ENCODE data around the gene LRFN5. TPM values are rescaled to one million over a fixed set of nuclear protein-coding genes. Genes with fewer than 3 reads are reported as not detected.
"Not testable (repeated sequence)": the region's sequence is repeated elsewhere in the genome, so short reads cannot be mapped to it uniquely, and the experiment has no call there.

Gene LRFN5
- total and polyA plus RNA-seq, 2 of the 13 experiments (the other 11 are each of a cell fraction or from before 2014, with no cell fraction given) = not detected

DNA sequence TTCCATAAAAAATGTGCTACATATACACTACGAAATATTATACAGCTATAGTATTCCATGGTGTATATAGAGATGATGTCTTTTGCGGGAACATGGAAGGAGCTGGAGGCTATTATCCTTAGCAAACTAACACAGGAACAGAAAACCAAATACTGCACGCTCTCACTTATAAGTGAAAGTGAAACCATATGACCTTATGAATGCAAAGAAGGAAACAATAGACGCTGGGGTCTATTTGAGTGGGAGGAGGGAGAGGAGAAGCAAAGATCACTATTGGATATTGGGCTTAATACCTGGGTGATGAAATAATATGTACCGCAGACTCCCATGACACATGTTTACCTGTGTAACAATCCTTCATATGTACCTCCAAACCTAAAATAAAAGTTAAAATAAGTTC, 142.8 kb downstream of the LRFN5 start:
- 17% methylated on average over 5 of the region's 5 CpGs for WGBS (ENCODE audit: low lambda C conversion rate)
- in situ Hi-C loops (cut with HindIII; ENCODE audit: extremely low pct_ligation_motif_present, low pct_unique_long_range_greater_than_20kb) = no loop called here
- Histone ChIP-seq H3K9me3 (ENCODE audit: low read length) (peaks cover 45% of the 10 kb centered on the region), H3K4me3 (replicated peaks in 1 of 3; ENCODE audit: insufficient read depth in 1 of 3, low read depth in 2 of 3, low read length in 3 of 3) (peak overlapping the region in 2 of 3 experiments; percentile 1 to 26; a peak in 3 of 6 replicates), H3K79me2 (ENCODE audit: insufficient read depth, low read length) (no peaks in the 10 kb centered on the region), H4K20me1 (ENCODE audit: insufficient read depth, low read length) (no peaks in the 10 kb centered on the region), H3K4me1 (ENCODE audit: insufficient read depth, low read length) (no peaks in the 10 kb centered on the region), H2AFZ (ENCODE audit: low read length) (peak overlapping the region; percentile 29), H3K36me3 (replicated peaks in 1 of 2; ENCODE audit: control insufficient read depth in 1 of 2, insufficient read depth in 2 of 2, low read length in 2 of 2) (no peaks in the 10 kb centered on the region), H3K4me2 (ENCODE audit: low read depth, low read length) (peak overlapping the region; percentile 41), H3K27ac (ENCODE audit: extremely low read length, insufficient read depth, low read length) (no peak overlapping the region), H3K9ac (ENCODE audit: insufficient read depth, low read depth, low read length) (no peak overlapping the region), H3K27me3 (ENCODE audit: control insufficient read depth in 1 of 2, insufficient read depth in 2 of 2, low read length in 2 of 2) (no peaks in the 10 kb centered on the region)
- ATAC-seq (peak; percentile 84), FAIRE-seq (no peak), DNase-seq (ENCODE audit: low spot score) (peak; percentile 23)
- TF ChIP-seq, protein P1, sequence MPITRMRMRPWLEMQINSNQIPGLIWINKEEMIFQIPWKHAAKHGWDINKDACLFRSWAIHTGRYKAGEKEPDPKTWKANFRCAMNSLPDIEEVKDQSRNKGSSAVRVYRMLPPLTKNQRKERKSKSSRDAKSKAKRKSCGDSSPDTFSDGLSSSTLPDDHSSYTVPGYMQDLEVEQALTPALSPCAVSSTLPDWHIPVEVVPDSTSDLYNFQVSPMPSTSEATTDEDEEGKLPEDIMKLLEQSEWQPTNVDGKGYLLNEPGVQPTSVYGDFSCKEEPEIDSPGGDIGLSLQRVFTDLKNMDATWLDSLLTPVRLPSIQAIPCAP (CRISPR knock-in tag; IDR thresholded peaks at IDR 0.05; ENCODE audit: low read depth) = peak; percentile 89; the same call in 1 of the 2 replicates
- TF ChIP-seq LCORL (IDR thresholded peaks at IDR 0.05) = no peak
- 0 out of 2 replicates have a peak, but pooled peaks have one; percentile 41 for TF ChIP-seq LCORL (CRISPR knock-in tag; IDR thresholded peaks at IDR 0.05)
- TF ChIP-seq ZNF558 (CRISPR knock-in tag; IDR thresholded peaks at IDR 0.05; ENCODE audit: borderline replicate concordance) = no peak
- TF ChIP-seq KAT8 (CRISPR knock-in tag; IDR thresholded peaks at IDR 0.05) = 0 out of 2 replicates have a peak, but pooled peaks have one; percentile 18
- TF ChIP-seq SSRP1 (CRISPR knock-in tag; IDR thresholded peaks at IDR 0.05) = no peak
- ChIA-PET POLR2A (no interaction called here), CTCF (ENCODE audit: low intra/inter-chr PET ratio, low total read pairs) (no interaction called here)
- intact Hi-C loops (cut with micrococcal nuclease; ENCODE audit: unreplicated experiment) = no loop called here
- no TSS peak for BruUV-seq (replicated peaks)

DNA sequence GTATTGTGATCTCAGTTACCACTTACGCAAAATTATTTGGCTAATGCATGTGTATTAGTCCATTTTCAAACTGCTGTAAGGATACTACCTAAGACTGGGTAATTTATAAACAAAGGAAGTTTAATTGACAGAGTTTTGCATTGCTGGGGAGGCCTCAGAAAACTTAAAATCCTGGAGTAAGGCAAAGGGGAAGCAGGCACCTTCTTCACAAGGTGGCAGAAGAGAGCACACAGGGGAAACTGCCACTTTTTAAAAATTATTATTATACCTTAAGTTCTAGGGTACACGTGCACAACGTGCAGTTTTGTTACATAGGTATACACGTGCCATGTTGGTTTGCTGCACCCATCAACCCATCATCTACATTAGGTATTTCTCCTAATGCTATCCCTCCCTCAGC, 143.9 kb downstream of the LRFN5 start:
- H3K4me3 ChIP-seq (replicated peaks in 1 of 3; ENCODE audit: insufficient read depth in 1 of 3, low read depth in 2 of 3, low read length in 3 of 3); CTCF ChIA-PET (ENCODE audit: low intra/inter-chr PET ratio, low total read pairs); FAIRE-seq; H3K27ac ChIP-seq (ENCODE audit: extremely low read length, insufficient read depth, low read length); ATAC-seq; in situ Hi-C loops (cut with HindIII; ENCODE audit: extremely low pct_ligation_motif_present, low pct_unique_long_range_greater_than_20kb); H2AFZ ChIP-seq (ENCODE audit: low read length); H3K9ac ChIP-seq (ENCODE audit: insufficient read depth, low read depth, low read length); H3K4me1 ChIP-seq (ENCODE audit: insufficient read depth, low read length); POLR2A ChIA-PET; BruUV-seq (replicated peaks); H4K20me1 ChIP-seq (ENCODE audit: insufficient read depth, low read length); intact Hi-C loops (cut with micrococcal nuclease; ENCODE audit: unreplicated experiment); H3K27me3 ChIP-seq (ENCODE audit: control insufficient read depth in 1 of 2, insufficient read depth in 2 of 2, low read length in 2 of 2); DNase-seq (ENCODE audit: low spot score); H3K36me3 ChIP-seq (replicated peaks in 1 of 2; ENCODE audit: control insufficient read depth in 1 of 2, insufficient read depth in 2 of 2, low read length in 2 of 2); H3K79me2 ChIP-seq (ENCODE audit: insufficient read depth, low read length); H3K4me2 ChIP-seq (ENCODE audit: low read depth, low read length): not testable (repeated sequence)
- peaks cover 38% of the 10 kb centered on the region for H3K9me3 ChIP-seq (ENCODE audit: low read length)
- 24% methylated on average over 4 of the region's 4 CpGs for WGBS (ENCODE audit: low lambda C conversion rate)
- TF ChIP-seq, protein P2, sequence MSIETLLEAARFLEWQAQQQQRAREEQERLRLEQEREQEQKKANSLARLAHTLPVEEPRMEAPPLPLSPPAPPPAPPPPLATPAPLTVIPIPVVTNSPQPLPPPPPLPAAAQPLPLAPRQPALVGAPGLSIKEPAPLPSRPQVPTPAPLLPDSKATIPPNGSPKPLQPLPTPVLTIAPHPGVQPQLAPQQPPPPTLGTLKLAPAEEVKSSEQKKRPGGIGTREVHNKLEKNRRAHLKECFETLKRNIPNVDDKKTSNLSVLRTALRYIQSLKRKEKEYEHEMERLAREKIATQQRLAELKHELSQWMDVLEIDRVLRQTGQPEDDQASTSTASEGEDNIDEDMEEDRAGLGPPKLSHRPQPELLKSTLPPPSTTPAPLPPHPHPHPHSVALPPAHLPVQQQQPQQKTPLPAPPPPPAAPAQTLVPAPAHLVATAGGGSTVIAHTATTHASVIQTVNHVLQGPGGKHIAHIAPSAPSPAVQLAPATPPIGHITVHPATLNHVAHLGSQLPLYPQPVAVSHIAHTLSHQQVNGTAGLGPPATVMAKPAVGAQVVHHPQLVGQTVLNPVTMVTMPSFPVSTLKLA (IDR thresholded peaks at IDR 0.05) = peak; percentile 51; the same call in 1 of the 2 replicates

Measured in HepG2 (cell line).